ENCODE results near the gene FPGS.
"Not testable (repeated sequence)": the region's sequence is repeated elsewhere in the genome, so short reads cannot be mapped to it uniquely, and the experiment has no call there.

The FPGS gene

GRCh38 chr9:127812936-127813675 is 10.4 kb downstream of the FPGS start:
- no peak for DNase-seq

DNA sequence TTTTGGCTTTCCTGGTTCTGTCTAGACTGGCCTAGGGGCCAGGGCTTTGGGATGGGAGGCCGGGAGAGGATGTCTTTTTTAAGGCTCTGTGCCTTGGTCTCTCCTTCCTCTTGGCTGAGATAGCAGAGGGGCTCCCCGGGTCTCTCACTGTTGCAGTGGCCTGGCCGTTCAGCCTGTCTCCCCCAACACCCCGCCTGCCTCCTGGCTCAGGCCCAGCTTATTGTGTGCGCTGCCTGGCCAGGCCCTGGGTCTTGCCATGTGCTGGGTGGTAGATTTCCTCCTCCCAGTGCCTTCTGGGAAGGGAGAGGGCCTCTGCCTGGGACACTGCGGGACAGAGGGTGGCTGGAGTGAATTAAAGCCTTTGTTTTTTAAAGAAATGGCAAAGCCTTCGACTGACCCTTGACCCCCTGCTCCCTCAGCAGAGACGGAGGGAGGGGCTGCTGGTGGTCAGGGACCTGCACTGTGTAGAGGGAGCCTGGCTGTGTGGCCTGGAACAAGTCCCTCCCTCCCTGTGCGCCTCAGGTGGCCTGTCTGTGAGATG is 11.1 kb downstream of the FPGS start:
- DNase-seq: no peak

DNA sequence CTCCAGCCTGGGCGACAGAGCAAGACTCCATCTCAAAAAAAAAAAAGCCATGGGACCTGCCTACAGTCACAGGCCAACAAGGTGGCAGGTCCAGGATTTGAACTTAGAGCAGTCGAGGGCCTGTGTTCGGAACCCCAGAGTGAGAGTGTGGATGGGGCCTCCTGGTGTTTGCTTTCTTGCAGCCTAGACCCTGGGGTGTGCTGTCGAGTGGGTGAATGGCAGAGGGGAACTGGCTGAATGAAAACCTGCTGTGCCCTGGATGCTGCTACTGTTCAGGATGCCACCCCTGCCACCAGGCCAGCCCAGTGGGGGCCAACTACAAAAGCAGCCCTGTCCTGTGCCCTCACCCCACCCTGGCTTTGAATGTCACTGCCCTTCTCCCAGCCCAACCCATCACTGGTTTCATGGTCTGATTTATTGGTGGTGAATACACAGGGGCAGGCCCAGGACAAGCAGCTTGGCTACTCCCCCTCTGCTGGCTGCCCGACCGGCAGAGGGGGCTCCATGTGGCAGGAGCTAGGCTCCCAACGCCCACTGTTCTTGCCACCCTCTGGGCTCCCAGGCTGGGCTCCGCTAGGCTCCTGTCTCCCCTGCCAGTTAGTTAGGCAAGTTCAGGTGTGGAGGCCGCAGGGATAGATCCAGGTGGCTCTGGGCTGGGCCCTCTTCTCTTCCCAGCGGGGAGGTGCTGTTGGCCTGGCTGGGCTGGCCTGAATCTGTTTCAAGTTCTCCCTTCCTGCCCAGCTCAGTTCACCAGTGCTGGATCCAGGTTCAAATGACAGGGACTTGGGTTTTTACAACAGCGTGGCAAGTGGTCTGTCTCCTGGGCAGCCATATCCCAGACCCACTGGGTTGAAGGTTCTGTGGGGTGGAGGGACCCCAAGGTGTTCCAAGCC is 12.2 kb downstream of the FPGS start:
- no peak for DNase-seq

GRCh38 chr9:127815512-127816361 is 13.1 kb downstream of the FPGS start:
- DNase-seq: no peak

DNA sequence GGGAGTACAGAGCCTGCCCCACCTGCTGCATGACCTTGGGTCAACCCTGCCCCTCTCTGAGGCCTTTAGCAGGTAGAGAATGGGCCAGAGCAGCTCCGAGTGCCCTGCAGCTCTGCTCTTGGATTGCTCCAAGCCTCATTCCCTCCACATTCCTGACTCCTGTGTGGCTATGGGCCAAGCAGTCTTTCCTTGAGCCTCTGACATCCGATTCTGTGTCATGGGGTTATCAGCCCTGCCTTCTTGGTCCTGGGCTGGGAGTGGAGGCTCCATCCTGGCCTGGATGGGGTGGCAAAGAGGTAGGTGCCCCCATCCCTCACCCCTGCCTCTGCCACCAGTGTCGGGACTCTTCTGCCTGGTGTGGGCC is 13.7 kb downstream of the FPGS start:
- no peak for DNase-seq

DNA sequence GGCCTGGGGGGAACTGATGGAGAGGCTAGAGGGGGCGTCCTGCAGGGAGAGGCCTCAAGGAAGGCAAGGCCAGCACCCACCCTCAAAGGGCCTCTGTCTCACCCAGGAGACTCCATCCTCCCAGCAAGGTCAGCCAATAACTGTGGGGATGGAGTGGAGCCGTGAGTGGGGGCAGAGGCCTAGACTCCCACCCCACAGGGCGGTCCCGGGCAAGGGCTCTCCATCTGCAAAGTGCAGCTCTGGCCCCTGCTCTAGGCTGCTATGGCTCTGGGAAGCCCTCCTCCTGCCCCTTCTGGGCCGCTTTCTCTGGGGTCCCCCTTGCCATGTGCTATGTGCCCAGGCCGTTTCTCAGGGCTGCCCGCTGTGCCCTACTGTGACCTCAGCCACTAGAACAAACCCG is 14.0 kb downstream of the FPGS start:
- DNase-seq: no peak

GRCh38 chr9:127817881-127818434 is 15.3 kb downstream of the FPGS start:
- DNase-seq: no peak

DNA sequence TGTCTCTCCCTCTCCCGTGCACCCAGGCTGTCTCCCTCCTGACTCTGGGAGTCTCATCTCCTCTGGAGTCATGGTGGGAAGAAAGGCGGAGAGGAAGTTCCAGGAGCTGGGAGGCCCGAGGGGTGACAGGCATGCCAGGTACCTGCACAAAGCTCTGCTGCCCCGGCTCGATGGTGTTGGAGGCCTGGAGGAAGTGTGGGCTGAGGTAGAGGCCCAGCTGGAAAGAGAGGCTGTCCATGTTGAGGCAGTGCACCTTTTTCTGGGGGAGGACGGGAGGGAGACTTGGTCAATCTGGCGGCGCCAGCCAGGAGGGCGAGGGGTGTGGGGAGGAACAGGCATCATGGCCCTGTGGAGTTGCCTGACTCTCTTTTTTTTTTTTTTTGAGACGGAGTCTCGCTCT is 15.9 kb downstream of the FPGS start:
- DNase-seq: no peak

DNA sequence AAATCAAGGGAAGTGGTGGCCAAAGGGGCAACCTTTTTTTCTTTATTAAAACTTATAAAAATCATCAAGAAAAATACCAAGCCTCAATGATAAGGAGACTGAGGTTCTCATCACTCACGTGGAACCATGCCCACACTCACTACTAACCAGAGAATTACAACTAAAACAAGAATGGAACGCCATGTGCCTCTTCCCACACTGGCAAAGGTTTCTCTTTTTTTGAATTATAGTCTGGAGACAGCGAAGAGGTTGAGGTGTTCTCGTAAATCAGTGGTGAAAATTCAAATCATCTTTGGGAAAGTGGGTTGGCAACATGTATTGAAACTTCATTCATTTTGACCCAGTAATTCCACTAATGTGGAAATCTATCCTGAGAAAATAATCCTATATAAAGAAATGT is 19.4 kb downstream of the FPGS start:
- no peak for DNase-seq

DNA sequence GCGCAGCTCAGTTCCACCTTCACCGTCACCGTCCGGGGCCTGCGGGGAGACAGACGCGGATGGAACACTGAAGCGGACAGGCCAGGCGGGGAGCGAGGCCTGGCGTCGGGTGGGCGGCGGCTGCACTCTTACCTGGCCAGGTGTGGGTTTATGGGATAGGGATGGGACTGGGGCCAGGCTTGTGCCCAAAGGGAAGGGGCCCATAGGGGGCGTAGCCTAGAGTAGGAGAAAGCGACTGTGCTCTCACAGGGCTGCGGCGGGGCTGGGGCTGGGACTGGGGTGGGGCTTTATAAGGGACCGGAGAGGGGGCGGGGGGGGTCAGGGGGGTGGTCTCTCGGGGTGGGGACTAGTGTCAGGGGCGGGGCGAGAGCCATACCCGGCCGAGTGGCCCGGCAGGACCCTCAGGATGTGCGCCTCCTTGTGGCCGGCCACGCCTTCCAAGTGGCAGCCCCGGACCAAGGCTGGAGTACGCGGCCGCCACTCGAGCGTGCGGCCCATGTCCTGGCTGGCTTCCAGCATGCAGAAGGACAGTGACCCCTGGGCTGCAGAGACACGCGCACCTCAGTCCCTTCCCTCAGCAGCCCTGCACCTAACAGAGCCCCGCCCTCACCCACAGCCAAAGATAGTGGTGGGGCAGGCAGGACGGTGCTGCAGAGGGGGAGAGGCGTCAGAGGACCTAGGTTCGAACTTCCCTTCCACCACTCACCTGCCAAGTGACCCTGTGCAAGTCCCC is 22.8 kb downstream of the FPGS start:
- DNase-seq: no peak

GRCh38 chr9:127826253-127826913 is 23.7 kb downstream of the FPGS start:
- no peak for DNase-seq

GRCh38 chr9:127828262-127829031 is 25.8 kb downstream of the FPGS start:
- DNase-seq: no peak

- DNase-seq: no peak
Observed at GRCh38 chr9:127829205-127829906, 26.7 kb downstream of the FPGS start.

- DNase-seq: no peak
Observed at GRCh38 chr9:127832248-127832647, 29.6 kb downstream of the FPGS start.

DNA sequence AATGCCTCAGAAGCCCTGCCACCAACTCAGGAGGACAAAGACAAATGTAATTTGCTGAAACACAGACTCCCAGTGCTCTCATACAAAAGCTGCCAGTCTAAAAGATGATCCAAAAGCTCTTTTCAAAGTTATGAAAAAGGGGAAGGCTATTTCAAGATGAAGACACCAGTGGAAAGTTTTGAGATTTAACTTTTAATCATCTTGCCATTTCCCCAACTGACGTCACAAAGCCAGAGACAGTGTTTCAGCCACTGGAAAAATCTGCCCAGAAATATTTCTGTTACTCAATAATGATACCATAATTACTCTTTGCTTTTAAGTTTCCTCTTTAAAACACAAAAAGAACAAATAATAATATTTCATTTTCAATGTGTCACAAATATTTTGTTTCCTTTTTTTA is 30.9 kb downstream of the FPGS start:
- DNase-seq: no peak

DNA sequence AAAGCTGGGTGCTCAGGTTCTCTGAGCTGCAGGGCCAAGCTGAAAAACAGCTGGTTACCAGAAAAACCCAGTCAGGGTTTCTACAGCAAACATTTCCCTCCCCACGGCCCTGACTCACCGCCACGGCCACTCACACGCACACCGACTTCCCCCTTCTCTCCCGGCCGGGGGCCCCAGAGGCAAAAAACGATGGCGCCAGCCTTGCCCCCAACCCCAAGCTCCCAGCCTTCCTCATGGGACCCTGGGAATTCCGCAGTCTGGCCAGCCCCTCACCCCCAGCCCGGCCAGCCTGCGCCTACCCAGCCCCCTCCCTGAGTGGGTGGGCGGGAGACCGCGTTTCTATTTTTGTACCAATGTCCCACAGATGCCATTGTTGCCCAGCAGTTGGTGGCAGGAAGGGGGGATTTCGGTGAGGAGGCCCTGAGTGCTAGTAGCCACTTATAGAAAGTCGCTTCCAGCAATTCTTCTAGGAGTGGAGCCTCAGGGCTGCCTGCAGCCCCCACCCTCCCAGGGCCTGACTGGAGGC is 33.4 kb downstream of the FPGS start:
- DNase-seq: no peak

- not testable (repeated sequence) for DNase-seq
Observed at GRCh38 chr9:127836561-127836960, 33.9 kb downstream of the FPGS start.

- no peak for DNase-seq
Observed at GRCh38 chr9:127837346-127837745, 34.7 kb downstream of the FPGS start.

GRCh38 chr9:127838375-127839078 is 35.8 kb downstream of the FPGS start:
- DNase-seq: no peak

Data from activated T-cell treated with anti-CD3 and anti-CD28 coated beads, Interleukin-2, amount 50 U/mL, for 1 hour (primary cell).